Tibial nerve (tissue), 4 donors: ENCODE measurements around the gene SDCCAG8. TPM values are rescaled to one million over a fixed set of nuclear protein-coding genes. Genes with fewer than 3 reads are reported as not detected.

Source experiments
- DNase-seq, 2 donors: peaks; one replicate each; pipeline ENCODE4 v3.0.0-alpha.2; 2019; ENCODE audit warnings: low spot score in 2 of 2
- H3K27ac ChIP-seq, 4 donors: fragments of 200-600 bp; sonication (generic) in 3 of 4; one replicate each; pipeline ENCODE4 v1.5.1; 2017 to 2019; ENCODE audit warnings: mild to moderate bottlenecking in 1 of 4
- H3K27me3 ChIP-seq, 2 donors: fragments of 200-600 bp; sonication (generic) in 1 of 2; one replicate each; pipeline versions ENCODE4 v1.5.1 to v1.6.0; 2017 to 2019
- H3K36me3 ChIP-seq, 3 donors: fragments of 200-600 bp; sonication (generic); one replicate each; pipeline ENCODE4 v1.5.1; 2018 to 2019
- H3K4me1 ChIP-seq, 4 donors: fragments of 200-600 bp; sonication (generic) in 3 of 4; one replicate each; pipeline ENCODE4 v1.5.1; 2017 to 2019
- H3K4me3 ChIP-seq, 4 donors: fragments of 200-600 bp; sonication (generic) in 3 of 4; one replicate each; pipeline ENCODE4 v1.5.1; 2017 to 2019; ENCODE audit warnings: mild to moderate bottlenecking in 1 of 4, moderate library complexity in 1 of 4
- H3K9me3 ChIP-seq, 4 donors: fragments of 200-600 bp; sonication (generic) in 3 of 4; one replicate each; pipeline ENCODE4 v1.5.1; 2017 to 2019
- CTCF ChIP-seq, 5 experiments: fragments of 200-600 bp in 3 of 5; fragments of 450-650 bp in 2 of 5; sonication (generic) in 3 of 5; IDR thresholded peaks; one replicate each; pipeline ENCODE4 v1.5.1; 2016 to 2019; ENCODE audit warnings: antibody characterized with exemption in 5 of 5, mild to moderate bottlenecking in 3 of 5, moderate library complexity in 2 of 5
- EP300 ChIP-seq, 2 donors: sonication (generic); formaldehyde crosslinking; IDR thresholded peaks; one replicate each; pipeline ENCODE4 v1.6.1; 2017; ENCODE audit warnings: antibody characterized with exemption in 2 of 2, mild to moderate bottlenecking in 1 of 2
- POLR2A ChIP-seq, 2 donors: fragments of 450-650 bp; IDR thresholded peaks; one replicate each; pipeline ENCODE4 v1.6.1; 2017; ENCODE audit warnings: antibody characterized with exemption in 2 of 2, mild to moderate bottlenecking in 2 of 2, moderate library complexity in 2 of 2
- WGBS, 2 donors: methylation state at CpG; one replicate each; pipeline ENCODE4 v1.1.5; 2018; 5-methylcytosine and 5-hydroxymethylcytosine counted together
- total RNA-seq, 4 donors: library from RNA; depleted of rRNA; stranded (reverse); fragments of >200 nt; gene quantifications; one replicate each; pipeline ENCODE4 v1.1.0, GENCODE V29; 2016

Gene SDCCAG8
- total RNA-seq, 4 donors from 2014 or later, result 39.0 to 86.5 (median 56.0) TPM

- Histone ChIP-seq H3K9me3 (no peaks in the 10 kb centered on the region), H3K4me3 (no peak overlapping the region), H3K27ac (no peak overlapping the region), H3K36me3 (peaks cover 0 to 15% (median 0%) of the 10 kb centered on the region in 3 donors), H3K4me1 (peaks cover 0 to 29% (median 3%) of the 10 kb centered on the region in 4 donors), H3K27me3 (no peaks in the 10 kb centered on the region)
- no peak for DNase-seq
- TF ChIP-seq POLR2A (IDR thresholded peaks at IDR 0.05), result no peak
- no peak for TF ChIP-seq CTCF (IDR thresholded peaks at IDR 0.05)
- TF ChIP-seq EP300 (IDR thresholded peaks at IDR 0.05), result no peak
- 48 to 60% methylated on average over 7 of the region's 7 CpGs for WGBS, 2 donors
These were observed 220.1 kb downstream of the SDCCAG8 start for GRCh38 chr1:243475966-243476365.

GRCh38 chr1:243477731-243478290 is 222.0 kb downstream of the SDCCAG8 start:
- TF ChIP-seq POLR2A (IDR thresholded peaks at IDR 0.05), result no peak
- Histone ChIP-seq H3K36me3 (peaks cover 0 to 15% (median 0%) of the 10 kb centered on the region in 3 donors), H3K27me3 (no peaks in the 10 kb centered on the region), H3K9me3 (no peaks in the 10 kb centered on the region), H3K4me1 (peaks cover 0 to 29% (median 13%) of the 10 kb centered on the region in 4 donors), H3K4me3 (no peak overlapping the region), H3K27ac (no peak overlapping the region)
- no peak for DNase-seq
- WGBS, 2 donors, result 85 to 92% methylated on average over 7 of the region's 7 CpGs

GRCh38 chr1:243481101-243481500 is 225.3 kb downstream of the SDCCAG8 start:
- DNase-seq, result no peak
- no peaks in the 10 kb centered on the region for H3K9me3 ChIP-seq
- no peak overlapping the region for H3K4me3 ChIP-seq
- H3K36me3 ChIP-seq, result no peaks in the 10 kb centered on the region
- no peaks in the 10 kb centered on the region for H3K27me3 ChIP-seq
- H3K4me1 ChIP-seq, result peaks cover 0 to 25% (median 11%) of the 10 kb centered on the region in 4 donors
- 97 to 98% methylated on average over 5 of the region's 5 CpGs for WGBS, 2 donors
- no peak overlapping the region for H3K27ac ChIP-seq
- TF ChIP-seq POLR2A (IDR thresholded peaks at IDR 0.05) (no peak), CTCF (IDR thresholded peaks at IDR 0.05) (no peak), EP300 (IDR thresholded peaks at IDR 0.05) (no peak)

GRCh38 chr1:243482141-243483022 is 226.5 kb downstream of the SDCCAG8 start:
- H3K4me3 ChIP-seq, result peak overlapping the region; percentile 16 to 45 (median 29)
- H3K9me3 ChIP-seq, result no peaks in the 10 kb centered on the region
- no peaks in the 10 kb centered on the region for H3K36me3 ChIP-seq
- H3K4me1 ChIP-seq, result peaks cover 0 to 25% (median 11%) of the 10 kb centered on the region in 4 donors
- no peaks in the 10 kb centered on the region for H3K27me3 ChIP-seq
- no peak for TF ChIP-seq EP300 (IDR thresholded peaks at IDR 0.05)
- no peak for TF ChIP-seq POLR2A (IDR thresholded peaks at IDR 0.05)
- TF ChIP-seq CTCF (IDR thresholded peaks at IDR 0.05), result no peak
- H3K27ac ChIP-seq, result peak overlapping the region in 1 of 4 donors; percentile 57
- no peak for DNase-seq
- 13 to 16% methylated on average over 19 to 25 of the region's 25 CpGs for WGBS, 2 donors

- TF ChIP-seq POLR2A (IDR thresholded peaks at IDR 0.05) (no peak), CTCF (IDR thresholded peaks at IDR 0.05) (no peak), EP300 (IDR thresholded peaks at IDR 0.05) (no peak)
- Histone ChIP-seq H3K4me3 (peak overlapping the region; percentile 16 to 45 (median 29)), H3K27me3 (no peaks in the 10 kb centered on the region), H3K4me1 (peaks cover 0 to 27% (median 11%) of the 10 kb centered on the region in 4 donors), H3K9me3 (no peaks in the 10 kb centered on the region), H3K27ac (peak overlapping the region in 3 of 4 donors; percentile 14 to 57 (median 31)), H3K36me3 (no peaks in the 10 kb centered on the region)
- 18 to 41% methylated on average over 21 to 59 of the region's 60 CpGs for WGBS, 2 donors
- no peak for DNase-seq
These were observed 227.4 kb downstream of the SDCCAG8 start for GRCh38 chr1:243483071-243483771.
